IMR-90 (cell line): ENCODE measurements around the gene DPH6. TPM values are rescaled to one million over a fixed set of nuclear protein-coding genes. Genes with fewer than 3 reads are reported as not detected.

Experiments
- ATAC-seq: fragments of 200-7000 bp; cut with Tn5 transposase; 2 replicates; pipeline ENCODE4 v1.9.1; 2020; ENCODE audit warnings: low read depth, mild to moderate bottlenecking, moderate library complexity
- BruUV-seq: library from RNA; stranded (reverse); fragments of 400-500 nt; replicated peaks from 2 replicates; lab custom pipeline; 2021; lab: Mats Ljungman, UMichigan
- CTCF ChIA-PET: fragments of 300-600 bp; formaldehyde crosslinking; extraction: SDS; loops from one replicate; lab custom pipeline; 2021; ENCODE audit warnings: antibody characterized with exemption; lab: Yijun Ruan, JAX
- POLR2A ChIA-PET: fragments of 300-600 bp; sonication (Branson Sonifier 250); formaldehyde crosslinking; loops from one replicate; lab custom pipeline; 2022; ENCODE audit warnings: antibody characterized with exemption; ENCODE audit not compliant: unreplicated experiment; lab: Charles Lee
- DNase-seq: peaks from one replicate; pipeline ENCODE4 v3.0.0; 2013
- H2AFZ ChIP-seq: replicated peaks from 2 replicates; pipeline ENCODE3; 2013; ENCODE audit warnings: low read length, mild to moderate bottlenecking; ENCODE audit not compliant: poor library complexity
- H2AK5ac ChIP-seq: 2 replicates; pipeline ENCODE4 v1.6.1; 2013; ENCODE audit warnings: low read depth, low read length, inconsistent platforms
- H2AK9ac ChIP-seq: replicated peaks from 2 replicates; pipeline ENCODE3; 2013; ENCODE audit warnings: mild to moderate bottlenecking, low read depth, low read length, moderate library complexity; ENCODE audit not compliant: poor library complexity
- H2BK120ac ChIP-seq: 2 replicates; pipeline ENCODE4 v1.6.1; 2013; ENCODE audit warnings: low read depth, low read length, inconsistent platforms
- H2BK15ac ChIP-seq: 3 replicates; pipeline ENCODE4 v1.6.1; 2013; ENCODE audit warnings: low read depth, low read length, inconsistent platforms
- H2BK20ac ChIP-seq: 2 replicates; pipeline ENCODE4 v1.6.1; 2013; ENCODE audit warnings: low read depth, mild to moderate bottlenecking, inconsistent platforms, low read length, moderate library complexity
- H2BK5ac ChIP-seq: 2 replicates; pipeline ENCODE4 v1.6.1; 2013; ENCODE audit warnings: mild to moderate bottlenecking, low read depth, low read length, inconsistent platforms; ENCODE audit not compliant: poor library complexity, severe bottlenecking
- H3K14ac ChIP-seq: replicated peaks from 2 replicates; pipeline ENCODE4 v1.6.1; 2013; ENCODE audit warnings: low read depth, low read length, inconsistent platforms
- H3K18ac ChIP-seq: 2 replicates; pipeline ENCODE4 v1.6.1; 2013; ENCODE audit warnings: low read depth, low read length, control low read depth
- H3K23ac ChIP-seq: 2 replicates; pipeline ENCODE4 v1.6.1; 2013; ENCODE audit warnings: low read depth, low read length, inconsistent platforms
- H3K27ac ChIP-seq: 2 replicates; pipeline ENCODE4 v1.5.1; 2013; ENCODE audit warnings: mild to moderate bottlenecking, control low read depth, low read length; ENCODE audit not compliant: insufficient read depth
- H3K27me3 ChIP-seq: 2 replicates; pipeline ENCODE4 v1.6.1; 2013; ENCODE audit warnings: low read length; ENCODE audit not compliant: control insufficient read depth, insufficient read depth
- H3K36me3 ChIP-seq: 2 replicates; pipeline ENCODE4 v1.6.1; 2013; ENCODE audit warnings: low read length, mixed read lengths; ENCODE audit not compliant: control insufficient read depth, insufficient read depth
- H3K4ac ChIP-seq: 2 replicates; pipeline ENCODE4 v1.6.1; 2013; ENCODE audit warnings: low read depth, low read length, inconsistent platforms
- H3K4me1 ChIP-seq: 2 replicates; pipeline ENCODE4 v1.6.1; 2013; ENCODE audit warnings: low read length, mixed read lengths; ENCODE audit not compliant: control insufficient read depth, insufficient read depth
- H3K4me2 ChIP-seq: 2 replicates; pipeline ENCODE4 v1.6.1; 2013; ENCODE audit warnings: low read depth, mild to moderate bottlenecking, control low read depth, low read length, moderate library complexity
- H3K4me3 ChIP-seq: 2 replicates; pipeline ENCODE4 v1.5.1; 2013; ENCODE audit warnings: low read depth, mild to moderate bottlenecking, control low read depth, low read length, moderate library complexity; ENCODE audit not compliant: insufficient read depth
- H3K56ac ChIP-seq: 2 replicates; pipeline ENCODE4 v1.6.1; 2013; ENCODE audit warnings: low read length, inconsistent platforms; ENCODE audit not compliant: insufficient read depth; ENCODE audit errors: extremely low read depth
- H3K79me1 ChIP-seq, 2 experiments: 2 replicates each; pipeline ENCODE4 v1.6.1; 2013; ENCODE audit warnings: low read length in 2 of 2, inconsistent platforms in 1 of 2, low read depth in 1 of 2
- H3K9ac ChIP-seq: 2 replicates; pipeline ENCODE4 v1.6.1; 2013; ENCODE audit warnings: low read depth, low read length, control low read depth
- H3K9me1 ChIP-seq: 2 replicates; pipeline ENCODE4 v1.6.1; 2013; ENCODE audit warnings: low read length, inconsistent platforms; ENCODE audit not compliant: insufficient read depth
- H3K9me3 ChIP-seq: 2 replicates; pipeline ENCODE4 v1.6.1; 2013; ENCODE audit warnings: low read length; ENCODE audit not compliant: control insufficient read depth, insufficient read depth
- H4K20me1 ChIP-seq: 2 replicates; pipeline ENCODE4 v1.6.1; 2013; ENCODE audit warnings: low read length, inconsistent platforms; ENCODE audit not compliant: insufficient read depth
- H4K5ac ChIP-seq: 2 replicates; pipeline ENCODE4 v1.6.1; 2013; ENCODE audit warnings: mild to moderate bottlenecking, low read depth, low read length, control low read depth
- H4K8ac ChIP-seq, 2 experiments: 2 replicates each; pipeline ENCODE4 v1.6.1; 2013; ENCODE audit warnings: low read depth in 2 of 2, low read length in 2 of 2, control low read depth in 1 of 2, inconsistent platforms in 1 of 2
- H4K91ac ChIP-seq: 2 replicates; pipeline ENCODE4 v1.6.1; 2013; ENCODE audit warnings: low read depth, low read length, inconsistent platforms; ENCODE audit not compliant: insufficient read depth
- BHLHE40 ChIP-seq: fragments of 150-350 bp; IDR thresholded peaks from 2 replicates; pipeline ENCODE4 v1.6.1; 2016; ENCODE audit warnings: mild to moderate bottlenecking, low read depth, low read length
- CEBPB ChIP-seq: IDR thresholded peaks from 2 replicates; pipeline ENCODE4 v1.6.1; 2012; ENCODE audit warnings: low read depth, low read length, improper control_type of control experiment
- CHD1 ChIP-seq: IDR thresholded peaks from 2 replicates; pipeline ENCODE4 v1.6.1; 2012; ENCODE audit warnings: low read depth, low read length, improper control_type of control experiment
- MXI1 ChIP-seq: IDR thresholded peaks from 2 replicates; pipeline ENCODE4 v1.6.1; 2012; ENCODE audit warnings: low read depth, mild to moderate bottlenecking, low read length, moderate library complexity, borderline replicate concordance
- NFE2L2 ChIP-seq: fragments of 150-350 bp; IDR thresholded peaks from 2 replicates; pipeline ENCODE4 v1.6.1; 2016; ENCODE audit warnings: low read depth, mild to moderate bottlenecking, low read length
- POLR2A ChIP-seq: IDR thresholded peaks from 2 replicates; pipeline ENCODE4 v1.6.1; 2012; ENCODE audit warnings: mild to moderate bottlenecking, low read depth, low read length
- RAD21 ChIP-seq: IDR thresholded peaks from 2 replicates; pipeline ENCODE4 v1.6.1; 2012; ENCODE audit warnings: low read length, improper control_type of control experiment
- RCOR1 ChIP-seq: IDR thresholded peaks from 2 replicates; pipeline ENCODE4 v1.6.1; 2012; ENCODE audit warnings: mild to moderate bottlenecking, low read length, improper control_type of control experiment; ENCODE audit not compliant: insufficient replicate concordance
- RFX5 ChIP-seq: IDR thresholded peaks from 2 replicates; pipeline ENCODE4 v1.8.0; 2012; ENCODE audit warnings: low read depth, mild to moderate bottlenecking, low read length, moderate library complexity
- SMC3 ChIP-seq: fragments of 150-350 bp; IDR thresholded peaks from 2 replicates; pipeline ENCODE4 v1.6.1; 2016; ENCODE audit warnings: low read depth, mild to moderate bottlenecking, antibody characterized with exemption, low read length, moderate library complexity
- dilution Hi-C: fragments of 300-500 bp; cut with HindIII; formaldehyde crosslinking; loops from one replicate; pipeline ENCODE4 v1.14.3; 2018; ENCODE audit warnings: low sequenced_read_pairs; ENCODE audit not compliant: unreplicated experiment
- in situ Hi-C: fragments of 300-500 bp; cut with MboI; formaldehyde crosslinking; loops from 3 replicates; pipeline ENCODE4 v1.14.3; 2019; ENCODE audit warnings: low sequenced_read_pairs, inconsistent platforms, mixed read lengths
- intact Hi-C: fragments of 100-400 bp; cut with micrococcal nuclease; formaldehyde crosslinking; loops from 2 replicates; pipeline ENCODE4 v1.10.0; 2022
- polyA plus RNA-seq, 3 experiments: library from polyadenylated mRNA; depleted of rRNA; stranded (reverse); fragments of >200 nt; gene quantifications; 2 replicates each; pipeline ENCODE4 v1.2.3, GENCODE V29; 2012; ENCODE audit warnings: low replicate concordance in 1 of 3
- total RNA-seq: library from RNA; depleted of rRNA; stranded (reverse); fragments of >200 nt; gene quantifications from 2 replicates; pipeline ENCODE4 v1.2.3, GENCODE V29; 2012
- TF ChIP-seq, protein P1 (sequence below): fragments of 150-350 bp; IDR thresholded peaks from 2 replicates; pipeline ENCODE4 v1.6.1; 2017; ENCODE audit warnings: mild to moderate bottlenecking, antibody characterized with exemption, low read length, low read depth
- TF ChIP-seq, protein P2 (sequence below): fragments of 150-350 bp; IDR thresholded peaks from 2 replicates; pipeline ENCODE4 v1.6.1; 2016; ENCODE audit warnings: low read depth, mild to moderate bottlenecking, low read length, moderate library complexity, borderline replicate concordance

Gene DPH6
- total and polyA plus RNA-seq, 2 of the 4 experiments (the other 2 are of a cell fraction) = 6.1 to 8.1 TPM

DNA sequence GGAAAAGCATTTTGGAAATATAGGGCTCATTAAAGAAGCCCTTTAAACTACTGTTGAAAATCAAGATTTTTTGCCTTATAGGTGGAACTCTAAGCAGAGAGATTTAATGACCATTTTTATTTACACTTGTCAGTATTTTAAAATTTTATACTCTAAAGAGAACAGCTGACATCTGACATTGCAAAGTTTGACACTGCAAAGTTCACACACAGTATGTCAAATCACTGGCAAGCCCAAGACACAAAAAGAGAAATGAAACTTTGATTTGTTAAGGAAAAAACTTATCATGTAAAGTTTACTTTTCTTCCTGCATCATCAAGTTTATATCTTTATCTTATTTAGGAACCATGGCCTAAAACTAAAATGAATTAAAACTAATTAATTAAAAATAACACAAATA, 40.2 kb downstream of the DPH6 start:
- Histone ChIP-seq H3K79me1 (no peaks in the 10 kb centered on the region; a peak in 1 of 4 replicates), H2AK9ac (no peak overlapping the region), H3K23ac (no peak overlapping the region), H3K27ac (no peak overlapping the region), H2BK20ac (no peak overlapping the region), H3K14ac (no peak overlapping the region), H2BK5ac (no peak overlapping the region), H3K4me3 (no peak overlapping the region), H4K8ac (no peak overlapping the region), H4K91ac (no peak overlapping the region), H3K4me2 (no peak overlapping the region), H3K9me3 (no peaks in the 10 kb centered on the region), H4K5ac (no peak overlapping the region), H3K4ac (no peak overlapping the region), H3K36me3 (no peaks in the 10 kb centered on the region), H3K4me1 (no peaks in the 10 kb centered on the region), H2AFZ (no peak overlapping the region), H3K9me1 (0 out of 2 replicates have a peak, but pooled peaks cover 2% of the 10 kb centered on the region), H2AK5ac (no peak overlapping the region), H3K27me3 (no peaks in the 10 kb centered on the region), H3K56ac (no peak overlapping the region), H2BK120ac (no peak overlapping the region), H2BK15ac (no peak overlapping the region), H4K20me1 (no peaks in the 10 kb centered on the region), H3K18ac (no peak overlapping the region), H3K9ac (no peak overlapping the region)
- DNase-seq (no peak), ATAC-seq (no peak)
- dilution Hi-C loops = no loop called here
- BruUV-seq = no TSS peak
- intact Hi-C loops = no loop called here
- TF ChIP-seq CHD1 = no peak
- TF ChIP-seq POLR2A = no peak
- no peak for TF ChIP-seq NFE2L2
- TF ChIP-seq RFX5 = no peak
- no peak for TF ChIP-seq MXI1
- TF ChIP-seq, protein P1, sequence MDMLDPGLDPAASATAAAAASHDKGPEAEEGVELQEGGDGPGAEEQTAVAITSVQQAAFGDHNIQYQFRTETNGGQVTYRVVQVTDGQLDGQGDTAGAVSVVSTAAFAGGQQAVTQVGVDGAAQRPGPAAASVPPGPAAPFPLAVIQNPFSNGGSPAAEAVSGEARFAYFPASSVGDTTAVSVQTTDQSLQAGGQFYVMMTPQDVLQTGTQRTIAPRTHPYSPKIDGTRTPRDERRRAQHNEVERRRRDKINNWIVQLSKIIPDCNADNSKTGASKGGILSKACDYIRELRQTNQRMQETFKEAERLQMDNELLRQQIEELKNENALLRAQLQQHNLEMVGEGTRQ = no peak
- TF ChIP-seq SMC3 = no peak
- no peak for TF ChIP-seq CEBPB
- TF ChIP-seq BHLHE40 = no peak
- TF ChIP-seq, protein P2, sequence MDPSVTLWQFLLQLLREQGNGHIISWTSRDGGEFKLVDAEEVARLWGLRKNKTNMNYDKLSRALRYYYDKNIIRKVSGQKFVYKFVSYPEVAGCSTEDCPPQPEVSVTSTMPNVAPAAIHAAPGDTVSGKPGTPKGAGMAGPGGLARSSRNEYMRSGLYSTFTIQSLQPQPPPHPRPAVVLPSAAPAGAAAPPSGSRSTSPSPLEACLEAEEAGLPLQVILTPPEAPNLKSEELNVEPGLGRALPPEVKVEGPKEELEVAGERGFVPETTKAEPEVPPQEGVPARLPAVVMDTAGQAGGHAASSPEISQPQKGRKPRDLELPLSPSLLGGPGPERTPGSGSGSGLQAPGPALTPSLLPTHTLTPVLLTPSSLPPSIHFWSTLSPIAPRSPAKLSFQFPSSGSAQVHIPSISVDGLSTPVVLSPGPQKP = no peak
- TF ChIP-seq RCOR1 = no peak
- no peak for TF ChIP-seq RAD21
- in situ Hi-C loops = no loop called here
- CTCF ChIA-PET = interaction anchor here (0.6 to 1.1 kb wide), 2 partner anchors 8 to 1641 kb away, joined by 3 read pairs; no protein-coding TSS in a partner anchor
- POLR2A ChIA-PET = no interaction called here
